ENCODE data around the gene ZDHHC8.

The ZDHHC8 gene

DNA sequence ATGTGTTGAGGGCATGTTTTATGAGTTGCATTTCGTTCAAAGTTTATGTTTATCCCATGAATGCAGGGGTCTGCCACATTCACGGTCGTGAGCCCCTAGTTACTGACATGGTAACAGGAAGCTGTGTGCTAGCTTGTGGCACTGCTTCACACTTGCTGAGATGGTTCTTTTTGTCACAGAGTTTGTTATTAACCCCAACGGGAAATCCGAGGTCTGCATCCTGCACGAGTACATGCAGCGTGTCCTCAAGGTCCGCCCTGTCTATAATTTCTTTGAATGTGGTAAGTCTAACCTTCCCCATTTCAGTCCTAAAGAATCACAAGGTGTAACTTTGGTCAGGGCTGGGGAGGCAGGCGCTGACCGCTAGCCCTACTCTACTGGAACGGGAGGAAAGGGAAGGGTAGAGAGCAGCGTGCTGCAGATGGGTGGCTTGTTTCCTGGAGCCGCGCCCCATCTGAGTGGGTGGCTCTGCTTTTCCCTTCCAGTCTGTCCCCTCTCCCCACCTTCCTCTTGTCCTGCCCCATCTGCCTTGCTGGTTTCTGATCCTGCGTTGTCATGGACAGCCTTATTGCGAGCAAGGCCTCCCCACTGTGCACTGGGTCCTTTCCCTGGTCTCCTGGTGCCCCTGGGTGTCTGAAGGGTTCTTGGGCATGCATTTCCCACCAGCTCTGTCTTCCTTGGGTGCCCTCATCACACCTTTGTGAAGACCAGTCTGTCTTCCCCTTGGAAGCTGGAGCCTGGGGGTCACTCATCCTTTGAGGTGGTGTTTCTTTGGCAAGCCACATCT, 39.7 kb upstream of the ZDHHC8 start:
- no peak overlapping the region for H3K4me3 Mint-ChIP-seq
- peaks cover 94% of the 10 kb centered on the region for H3K36me3 Mint-ChIP-seq (ENCODE audit: low read depth)
- no peaks in the 10 kb centered on the region for H3K27me3 Mint-ChIP-seq
- H3K9me3 Mint-ChIP-seq = no peaks in the 10 kb centered on the region
- peak overlapping the region; percentile 55 for H3K27ac Mint-ChIP-seq
- H3K4me1 Mint-ChIP-seq (ENCODE audit: low read depth) = peaks cover 60% of the 10 kb centered on the region

DNA sequence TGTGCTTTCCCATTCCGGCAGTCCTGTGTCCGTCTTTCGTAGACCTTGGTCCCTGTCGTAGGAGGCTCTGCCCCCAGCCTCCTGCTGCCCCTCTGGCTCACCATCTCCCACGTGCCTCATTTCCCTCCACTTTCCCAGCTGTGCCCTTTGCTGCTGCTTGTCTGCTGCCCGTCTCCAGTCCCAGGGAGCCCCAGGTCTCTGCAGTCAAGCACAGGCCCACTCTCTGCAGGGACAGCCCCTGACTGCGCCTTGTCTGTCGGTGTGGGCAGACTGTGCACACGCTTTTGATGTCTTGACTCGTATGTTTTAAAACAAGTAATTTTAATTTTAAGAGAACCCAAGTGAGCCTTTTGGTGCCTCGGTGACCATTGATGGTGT, 39.1 kb upstream of the ZDHHC8 start:
- H3K4me3 Mint-ChIP-seq = no peak overlapping the region
- H3K4me1 Mint-ChIP-seq (ENCODE audit: low read depth) = peaks cover 60% of the 10 kb centered on the region
- H3K9me3 Mint-ChIP-seq = no peaks in the 10 kb centered on the region
- no peaks in the 10 kb centered on the region for H3K27me3 Mint-ChIP-seq
- no peak overlapping the region for H3K27ac Mint-ChIP-seq
- peaks cover 94% of the 10 kb centered on the region for H3K36me3 Mint-ChIP-seq (ENCODE audit: low read depth)

DNA sequence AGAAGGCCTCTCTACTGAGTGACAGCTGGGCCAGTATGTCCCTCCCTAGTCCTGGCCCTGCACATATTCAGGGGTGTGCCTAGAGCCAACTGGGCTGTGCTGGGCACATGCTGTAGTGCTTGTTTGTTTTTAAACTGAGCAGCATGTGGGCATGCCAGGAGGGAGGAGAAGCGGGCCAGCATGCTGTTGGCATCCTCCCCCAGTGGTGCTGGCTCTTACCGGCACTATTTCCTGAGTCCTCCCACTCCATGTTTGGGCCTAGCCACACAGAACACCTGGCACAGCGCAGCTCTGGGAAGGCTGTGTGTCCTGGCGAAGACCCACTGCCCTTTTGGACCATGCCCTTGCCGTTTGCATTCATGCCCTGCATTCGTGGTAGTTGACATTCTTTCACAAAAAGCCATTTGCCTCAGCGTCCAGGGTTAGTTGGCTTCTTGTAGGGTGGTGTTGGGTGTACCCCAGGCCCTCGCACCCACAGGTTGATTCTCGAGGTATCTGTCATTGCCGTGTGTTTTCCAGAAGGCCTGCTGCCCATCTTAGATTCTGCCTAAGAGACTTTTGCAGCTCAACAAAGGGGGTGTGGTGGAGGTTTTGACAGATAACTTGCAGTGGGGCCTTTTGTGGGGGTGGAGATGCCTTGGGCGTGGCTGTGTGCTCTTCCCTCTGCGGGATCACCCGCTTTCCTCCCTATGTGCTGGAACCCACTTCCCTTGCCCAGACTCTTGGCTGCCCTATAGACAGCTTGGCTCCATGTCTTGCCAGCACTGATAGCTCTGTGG, 38.0 kb upstream of the ZDHHC8 start:
- H3K27ac Mint-ChIP-seq = peak overlapping the region; percentile 16
- H3K36me3 Mint-ChIP-seq (ENCODE audit: low read depth) = peaks cover 97% of the 10 kb centered on the region
- H3K4me3 Mint-ChIP-seq = no peak overlapping the region
- H3K4me1 Mint-ChIP-seq (ENCODE audit: low read depth) = peaks cover 63% of the 10 kb centered on the region
- H3K27me3 Mint-ChIP-seq = no peaks in the 10 kb centered on the region
- no peaks in the 10 kb centered on the region for H3K9me3 Mint-ChIP-seq

DNA sequence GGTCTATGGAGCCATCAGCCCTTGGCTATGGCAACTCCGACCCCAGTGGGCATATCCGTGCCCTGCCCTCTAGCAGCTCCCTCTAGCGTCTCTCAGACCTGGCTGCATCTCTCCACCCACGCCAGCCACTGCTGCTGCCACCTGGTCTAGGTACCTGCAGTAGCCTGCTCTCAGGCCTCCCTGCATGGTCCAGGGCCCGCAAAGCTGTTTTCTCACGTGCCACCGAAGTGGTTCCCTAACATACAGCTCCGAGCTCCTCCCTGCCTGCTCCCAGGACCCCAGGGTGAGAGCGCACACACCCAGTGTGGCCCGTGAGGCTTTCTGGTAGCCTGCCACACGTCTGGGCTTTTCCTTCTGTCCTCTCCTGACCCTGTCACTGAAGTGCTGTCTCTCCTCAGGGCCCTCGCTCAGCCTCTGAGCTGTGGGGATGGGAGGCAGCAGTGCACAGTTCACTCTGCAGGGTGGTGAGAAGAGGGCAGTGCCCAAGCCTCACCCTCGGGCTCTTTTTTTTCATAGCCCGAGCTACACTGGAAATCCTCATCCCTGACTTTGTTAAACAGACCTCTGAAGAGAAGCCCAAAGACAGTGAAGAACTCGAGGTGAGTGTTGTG, 37.3 kb upstream of the ZDHHC8 start:
- Mint-ChIP-seq H3K27ac (peak overlapping the region; percentile 16), H3K9me3 (no peaks in the 10 kb centered on the region), H3K4me3 (no peak overlapping the region), H3K4me1 (ENCODE audit: low read depth) (peaks cover 70% of the 10 kb centered on the region), H3K36me3 (ENCODE audit: low read depth) (peaks cover 97% of the 10 kb centered on the region), H3K27me3 (no peaks in the 10 kb centered on the region)

DNA sequence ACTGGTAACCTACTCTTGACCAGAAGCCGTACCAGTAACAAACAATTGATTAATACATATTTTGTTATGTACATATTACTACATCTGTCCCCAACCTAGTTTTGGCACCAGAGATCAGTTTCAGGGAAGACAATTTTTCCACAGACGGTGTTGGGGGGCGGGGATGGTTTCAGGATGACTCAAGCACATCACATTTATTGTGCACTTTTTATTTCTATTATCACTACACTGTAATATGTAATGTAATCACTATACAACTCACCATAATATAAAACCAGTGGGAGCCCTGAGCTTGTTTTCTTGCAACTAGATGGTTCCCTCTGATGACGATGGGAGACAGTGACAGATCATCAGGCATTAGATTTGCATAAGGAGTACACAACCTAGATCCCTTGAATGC, 36.1 kb upstream of the ZDHHC8 start:
- H3K36me3 Mint-ChIP-seq (ENCODE audit: low read depth) = peaks cover 98% of the 10 kb centered on the region
- H3K27me3 Mint-ChIP-seq = no peaks in the 10 kb centered on the region
- peak overlapping the region; percentile 75 for H3K27ac Mint-ChIP-seq
- peaks cover 79% of the 10 kb centered on the region for H3K4me1 Mint-ChIP-seq (ENCODE audit: low read depth)
- H3K9me3 Mint-ChIP-seq = no peaks in the 10 kb centered on the region
- peak overlapping the region; percentile 44 for H3K4me3 Mint-ChIP-seq

DNA sequence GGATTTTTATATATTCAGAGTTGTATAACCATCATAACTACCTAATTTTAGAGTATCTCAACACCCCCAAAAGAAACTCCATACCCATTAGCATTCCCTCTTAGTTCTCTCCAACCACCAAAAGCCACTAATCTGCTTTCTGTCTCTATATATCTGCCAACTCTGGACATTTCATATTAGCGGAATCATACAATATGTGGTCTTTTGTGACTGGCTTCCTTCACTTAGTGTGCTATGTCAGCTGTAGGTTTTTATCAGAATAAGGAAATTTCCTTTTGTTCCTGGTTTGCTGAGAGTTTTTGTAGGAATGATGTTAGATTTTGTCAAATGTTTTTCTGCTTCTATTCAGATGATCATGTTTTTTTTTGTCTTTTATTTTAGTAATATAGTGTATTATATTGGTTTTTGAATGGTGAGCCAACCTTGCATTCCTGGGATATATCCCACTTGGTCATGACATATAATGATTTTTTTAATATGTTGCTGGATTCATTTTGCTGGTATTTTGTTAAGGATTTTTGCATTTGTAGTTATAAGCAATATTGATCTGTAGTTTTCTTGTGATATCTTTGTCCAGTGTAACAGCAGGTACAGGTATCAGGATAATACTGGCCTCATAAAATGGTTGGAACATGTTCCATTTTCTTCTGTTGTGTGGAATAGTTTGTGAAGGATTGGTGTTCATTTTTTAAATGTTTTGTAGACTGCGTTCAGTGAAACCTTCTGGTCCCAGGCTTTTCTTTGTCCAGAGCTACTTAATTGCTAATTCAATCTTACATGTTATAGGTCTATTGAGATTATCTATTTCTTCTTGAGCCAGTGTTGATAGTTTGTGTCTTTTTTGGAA, 34.8 kb upstream of the ZDHHC8 start:
- Mint-ChIP-seq H3K36me3 (ENCODE audit: low read depth) (peaks cover 91% of the 10 kb centered on the region), H3K9me3 (no peaks in the 10 kb centered on the region), H3K4me3 (no peak overlapping the region), H3K27me3 (no peaks in the 10 kb centered on the region), H3K27ac (no peak overlapping the region), H3K4me1 (ENCODE audit: low read depth) (peaks cover 79% of the 10 kb centered on the region)

DNA sequence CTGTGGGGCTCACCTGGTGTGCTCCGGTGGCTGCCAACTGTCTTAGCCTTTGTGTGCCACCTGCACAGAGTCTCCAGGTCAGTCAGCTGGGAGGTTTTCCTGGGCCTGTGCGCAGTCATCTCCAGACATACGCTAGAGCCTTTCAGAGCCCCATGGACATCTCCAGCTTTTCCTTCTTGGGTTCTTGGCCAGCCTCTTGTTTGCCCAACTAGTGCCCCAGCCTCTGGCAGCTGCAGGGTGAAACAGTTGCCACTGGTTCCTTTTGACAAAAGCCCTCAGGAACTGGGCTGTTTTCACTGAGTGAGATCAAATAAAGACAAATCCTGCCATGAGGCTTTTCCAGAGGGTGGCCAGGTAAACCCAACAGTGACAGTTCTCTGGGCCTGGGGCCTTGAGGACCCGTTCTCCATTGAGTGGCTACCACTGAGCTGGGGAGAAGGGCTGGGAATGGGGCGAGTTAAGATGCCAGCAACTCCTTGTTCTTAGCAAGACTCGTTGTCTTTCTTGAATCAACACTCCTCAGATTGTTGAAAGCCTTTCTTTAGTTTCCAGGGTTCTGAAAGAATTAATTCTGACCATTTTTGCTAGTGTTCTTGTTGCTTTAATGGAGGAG, 32.4 kb upstream of the ZDHHC8 start:
- peaks cover 73% of the 10 kb centered on the region for H3K4me1 Mint-ChIP-seq (ENCODE audit: low read depth)
- H3K4me3 Mint-ChIP-seq = no peak overlapping the region

DNA sequence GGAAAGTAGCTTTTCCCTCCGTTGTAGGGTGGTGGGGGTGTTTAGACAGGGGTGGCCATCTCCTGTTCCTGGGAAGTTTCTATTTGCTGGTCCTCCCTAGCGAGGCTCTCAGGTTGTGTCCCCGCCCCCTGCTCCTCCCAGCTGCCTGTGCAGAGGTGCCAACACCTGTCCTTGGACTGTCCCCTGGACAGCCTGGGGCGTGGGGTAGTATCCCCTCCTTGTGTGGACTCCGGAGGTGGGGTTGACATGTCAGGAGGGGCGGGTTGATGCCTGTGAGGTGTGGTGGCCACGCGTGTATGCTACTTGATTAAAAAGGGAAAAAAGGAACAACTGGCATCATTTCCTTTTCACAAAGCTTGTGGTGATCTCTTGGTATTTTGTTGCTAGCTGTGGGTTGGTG, 30.0 kb upstream of the ZDHHC8 start:
- Mint-ChIP-seq H3K9me3 (no peaks in the 10 kb centered on the region), H3K27ac (peak overlapping the region; percentile 90), H3K4me3 (peak overlapping the region; percentile 67), H3K4me1 (ENCODE audit: low read depth) (peaks cover 52% of the 10 kb centered on the region), H3K36me3 (ENCODE audit: low read depth) (peaks cover 62% of the 10 kb centered on the region), H3K27me3 (no peaks in the 10 kb centered on the region)

More for the DNA sequence above, 32.4 kb upstream of the ZDHHC8 start:
- peaks cover 86% of the 10 kb centered on the region for H3K36me3 Mint-ChIP-seq (ENCODE audit: low read depth)
- no peaks in the 10 kb centered on the region for H3K27me3 Mint-ChIP-seq
- H3K27ac Mint-ChIP-seq = peak overlapping the region; percentile 90
- H3K9me3 Mint-ChIP-seq = no peaks in the 10 kb centered on the region

DNA sequence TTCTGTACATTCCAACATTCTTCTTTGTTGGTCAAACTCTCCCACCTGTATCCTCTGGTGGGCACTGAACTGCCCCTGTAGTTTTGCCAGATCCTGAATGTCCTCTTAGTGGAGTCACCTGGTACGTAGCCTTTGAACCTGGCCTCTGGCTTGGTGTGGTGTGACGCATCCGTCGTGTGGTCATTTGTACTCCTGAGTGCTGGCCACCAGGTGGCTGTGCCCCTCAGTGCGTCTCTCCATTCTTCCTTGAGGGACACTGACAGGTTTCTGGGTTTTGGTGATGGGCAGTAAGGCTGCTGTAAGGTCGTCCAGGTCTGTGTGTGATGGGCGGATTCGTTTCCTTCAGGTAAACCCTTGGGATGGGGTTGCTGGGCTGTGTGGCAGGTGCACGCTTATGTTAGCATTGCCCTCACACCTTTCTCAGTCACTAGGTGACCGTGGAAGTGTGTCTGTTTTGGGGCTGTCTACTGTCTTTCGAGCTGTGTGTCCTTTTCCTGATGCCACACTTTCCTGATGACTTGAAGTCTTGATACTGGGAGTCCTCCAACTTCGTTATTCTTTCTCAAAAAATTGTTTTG, 29.3 kb upstream of the ZDHHC8 start:
- Mint-ChIP-seq H3K27me3 (no peaks in the 10 kb centered on the region), H3K4me1 (ENCODE audit: low read depth) (peaks cover 52% of the 10 kb centered on the region), H3K4me3 (no peak overlapping the region), H3K9me3 (no peaks in the 10 kb centered on the region), H3K27ac (peak overlapping the region; percentile 61), H3K36me3 (ENCODE audit: low read depth) (peaks cover 56% of the 10 kb centered on the region)

DNA sequence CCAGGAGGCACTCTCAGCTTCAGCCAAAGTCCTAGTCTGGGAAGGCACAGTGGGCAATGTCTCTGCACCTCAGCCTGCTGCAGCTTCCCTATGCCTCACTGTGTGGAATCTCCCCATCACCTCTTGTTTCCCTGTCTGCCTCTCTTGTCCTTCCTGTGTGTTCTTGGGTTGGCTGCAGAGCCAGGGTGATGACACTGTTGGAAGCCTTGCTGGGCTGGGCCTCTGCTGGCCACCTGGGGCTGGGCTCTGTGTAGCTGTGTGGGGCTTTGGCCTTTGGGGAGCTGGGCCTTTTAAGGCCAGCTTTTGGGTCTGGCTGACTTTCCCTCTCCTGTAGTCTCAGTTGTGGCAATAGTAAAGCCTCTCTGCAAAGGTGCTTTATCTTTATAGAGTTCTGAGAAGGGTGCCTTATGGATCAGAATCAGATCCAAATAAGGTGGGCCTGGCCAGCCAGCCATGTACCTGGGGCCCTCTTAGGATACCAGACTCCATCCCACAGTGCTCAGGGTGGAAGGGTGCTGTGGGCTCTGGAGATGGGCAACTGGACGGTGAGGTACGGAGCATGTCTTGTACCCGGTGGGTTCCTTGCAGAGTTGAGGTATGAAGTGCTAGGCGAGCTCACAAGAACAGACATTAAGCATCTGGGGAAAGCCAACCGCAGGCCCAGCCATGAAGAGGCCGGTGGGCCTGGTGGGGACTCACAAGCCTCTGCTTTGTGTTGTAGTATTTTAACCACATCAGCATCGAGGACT, 26.0 kb upstream of the ZDHHC8 start:
- Mint-ChIP-seq H3K4me3 (no peak overlapping the region), H3K36me3 (ENCODE audit: low read depth) (peaks cover 41% of the 10 kb centered on the region), H3K4me1 (ENCODE audit: low read depth) (peaks cover 23% of the 10 kb centered on the region), H3K27ac (no peak overlapping the region), H3K9me3 (no peaks in the 10 kb centered on the region), H3K27me3 (no peaks in the 10 kb centered on the region)

DNA sequence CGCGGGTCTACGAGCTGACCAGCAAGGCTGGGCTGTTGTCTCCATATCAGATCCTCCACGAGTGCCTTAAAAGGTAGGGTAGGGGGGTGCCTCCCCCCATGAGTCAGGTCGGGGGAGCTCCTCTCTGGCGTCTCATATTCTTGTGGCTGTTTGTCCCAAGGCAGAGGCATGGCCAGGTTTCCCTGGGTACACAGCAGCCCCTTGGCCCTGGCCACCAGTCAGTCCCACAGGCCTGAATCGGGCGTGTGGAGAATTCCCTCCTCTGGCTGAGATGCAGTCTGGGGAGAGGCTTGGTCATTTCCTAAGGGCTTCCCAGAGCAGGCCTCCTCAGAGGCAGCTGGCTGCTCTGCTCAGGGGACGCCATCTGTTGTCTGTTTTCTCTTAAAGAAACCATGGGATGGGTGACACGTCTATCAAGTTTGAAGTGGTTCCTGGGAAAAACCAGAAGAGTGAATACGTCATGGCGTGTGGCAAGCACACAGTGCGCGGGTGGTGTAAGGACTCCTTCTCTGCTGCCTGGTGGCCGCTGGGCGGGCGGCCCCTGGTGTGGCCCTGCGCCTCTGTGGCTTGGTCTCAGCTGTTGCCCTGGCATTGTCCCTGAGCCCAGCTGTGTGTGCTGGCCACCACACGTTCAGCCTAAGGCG, 25.3 kb upstream of the ZDHHC8 start:
- H3K27ac Mint-ChIP-seq = no peak overlapping the region

DNA sequence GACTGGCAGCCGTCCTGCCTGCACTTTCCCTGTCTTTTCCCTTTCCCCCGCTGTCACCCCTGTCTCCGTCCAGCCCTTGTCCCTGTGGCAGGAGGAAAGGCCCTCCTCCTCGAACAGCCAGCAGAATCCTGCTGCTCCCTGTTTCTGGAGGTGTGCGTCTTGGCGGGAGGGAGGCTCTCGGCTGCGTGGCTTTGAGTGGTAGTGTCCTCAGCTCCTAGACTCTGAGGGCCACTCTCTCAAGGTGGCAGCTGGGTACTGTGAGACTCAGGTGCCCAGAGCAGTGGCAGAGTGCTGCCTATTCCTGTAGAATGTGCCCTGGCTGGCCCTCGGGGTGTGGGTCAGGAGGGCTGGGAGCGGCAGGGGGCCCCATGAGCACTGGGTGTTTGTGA, 24.8 kb upstream of the ZDHHC8 start:
- no peaks in the 10 kb centered on the region for H3K27me3 Mint-ChIP-seq
- no peaks in the 10 kb centered on the region for H3K9me3 Mint-ChIP-seq
- H3K4me3 Mint-ChIP-seq = no peak overlapping the region
- H3K27ac Mint-ChIP-seq = no peak overlapping the region
- peaks cover 23% of the 10 kb centered on the region for H3K4me1 Mint-ChIP-seq (ENCODE audit: low read depth)
- peaks cover 43% of the 10 kb centered on the region for H3K36me3 Mint-ChIP-seq (ENCODE audit: low read depth)

More for the DNA sequence above, 25.3 kb upstream of the ZDHHC8 start:
- H3K9me3 Mint-ChIP-seq = no peaks in the 10 kb centered on the region
- H3K36me3 Mint-ChIP-seq (ENCODE audit: low read depth) = peaks cover 46% of the 10 kb centered on the region
- no peaks in the 10 kb centered on the region for H3K27me3 Mint-ChIP-seq
- H3K4me1 Mint-ChIP-seq (ENCODE audit: low read depth) = peaks cover 23% of the 10 kb centered on the region
- no peak overlapping the region for H3K4me3 Mint-ChIP-seq

DNA sequence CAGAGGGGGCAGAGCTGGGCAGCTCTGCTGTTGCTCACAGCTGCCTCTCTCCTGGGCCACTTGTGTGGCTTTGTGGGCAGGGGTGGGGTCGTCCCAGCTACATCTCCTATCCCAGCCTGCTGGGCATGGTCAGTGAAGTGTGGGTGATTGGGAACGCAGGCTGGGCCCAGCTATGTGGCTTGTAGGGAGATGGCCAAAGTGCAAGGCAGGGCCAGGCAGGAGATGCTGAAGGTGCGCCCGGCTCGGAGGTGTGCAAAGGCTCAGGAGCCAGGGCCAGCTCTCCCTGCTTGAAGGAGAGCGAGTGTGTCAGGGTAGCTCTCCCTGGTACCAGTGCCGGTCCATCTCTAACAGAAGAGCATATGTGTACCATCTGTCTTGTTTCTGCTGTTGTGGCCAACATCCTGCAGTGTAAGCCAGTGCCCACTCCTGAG, 24.1 kb upstream of the ZDHHC8 start:
- Mint-ChIP-seq H3K9me3 (no peaks in the 10 kb centered on the region), H3K27ac (no peak overlapping the region), H3K4me3 (no peak overlapping the region), H3K4me1 (ENCODE audit: low read depth) (peaks cover 23% of the 10 kb centered on the region), H3K27me3 (no peaks in the 10 kb centered on the region), H3K36me3 (ENCODE audit: low read depth) (peaks cover 37% of the 10 kb centered on the region)

All from stimulated activated naive CD8-positive, alpha-beta T cell treated with anti-CD3 and anti-CD28 coated beads, Interleukin-15, Interleukin-2, amounts not matched to agents 100 ng/mL and 50 ng/mL, for 24 hours (primary cell).